GM18498 (cell line): ENCODE results near the gene ATAT1.

Experiments
- ATAC-seq: cut with Tn5 transposase; IDR thresholded peaks from one replicate; pipeline ENCODE4 v1.9.1; 2021; ENCODE audit warnings: mild to moderate bottlenecking, moderate library complexity; ENCODE audit not compliant: unreplicated experiment

Gene ATAT1

GRCh38 chr6:30683183-30683979, 56.7 kb downstream of the ATAT1 start:
- ATAC-seq: no peak

GRCh38 chr6:30683980-30684338, 57.3 kb downstream of the ATAT1 start:
- ATAC-seq: no peak

GRCh38 chr6:30684386-30685156, 57.9 kb downstream of the ATAT1 start:
- no peak for ATAC-seq

- no peak for ATAC-seq
Measured at GRCh38 chr6:30685157-30686008, 58.7 kb downstream of the ATAT1 start.

- ATAC-seq: peak; percentile 27
Measured at GRCh38 chr6:30686009-30686907, 59.6 kb downstream of the ATAT1 start, which contains the start of gene PPP1R18. Gene PPP1R18 (minus strand): TSS chr6:30686645. CDS start chr6:30686018, 627 bp downstream.

GRCh38 chr6:30686908-30687658, 60.4 kb downstream of the ATAT1 start:
- peak; percentile 47 for ATAC-seq

GRCh38 chr6:30687659-30688431, 61.2 kb downstream of the ATAT1 start:
- no peak for ATAC-seq

GRCh38 chr6:30688569-30688968, 61.9 kb downstream of the ATAT1 start:
- no peak for ATAC-seq

- no peak for ATAC-seq
Measured at GRCh38 chr6:30689022-30689865, 62.6 kb downstream of the ATAT1 start.

- no peak for ATAC-seq
Measured at GRCh38 chr6:30689985-30690384, 63.3 kb downstream of the ATAT1 start.

GRCh38 chr6:30690403-30691207, 63.9 kb downstream of the ATAT1 start, which contains the start of gene NRM:
Gene NRM (minus strand): TSS chr6:30690984. CDS start chr6:30690974, 10 bp downstream.
- ATAC-seq: peak; percentile 32

- ATAC-seq: no peak
Measured at GRCh38 chr6:30691208-30691847, 64.7 kb downstream of the ATAT1 start.
